B cell (primary cell): ENCODE data around the gene IARS1. TPM values are rescaled to one million over a fixed set of nuclear protein-coding genes. Genes with fewer than 3 reads are reported as not detected.

ENCODE experiments used
- ATAC-seq: fragments of 200-7000 bp; cut with Tn5 transposase; one replicate; pipeline ENCODE4 v1.10.0; 2021; ENCODE audit warnings: low read depth, mild to moderate bottlenecking, moderate number of reproducible peaks, moderate library complexity
- CTCF ChIA-PET: fragments of 350-600 bp; sonication (Branson Sonifier 250); formaldehyde crosslinking; loops from one replicate; lab custom pipeline; 2021; ENCODE audit warnings: antibody characterized with exemption, inconsistent platforms; lab: Charles Lee
- POLR2A ChIA-PET: fragments of 350-600 bp; sonication (Branson Sonifier 250); formaldehyde crosslinking; loops from one replicate; lab custom pipeline; 2021; ENCODE audit warnings: antibody characterized with exemption; lab: Charles Lee
- DNase-seq: peaks from one replicate; pipeline ENCODE4 v3.0.0; 2013
- H2AFZ ChIP-seq: 2 replicates; pipeline ENCODE4 v1.6.1; 2012; ENCODE audit warnings: mild to moderate bottlenecking, low read depth, low read length; ENCODE audit not compliant: insufficient read depth, poor library complexity, severe bottlenecking
- H3K27ac ChIP-seq, 2 donors: 1 replicate in 1 of 2; 2 replicates in 1 of 2; pipeline ENCODE4 v1.5.1; 2012 to 2013; ENCODE audit warnings: low read length in 2 of 2, mild to moderate bottlenecking in 2 of 2, moderate library complexity in 1 of 2
- H3K27me3 ChIP-seq, 4 experiments: fragments of 200-600 bp in 1 of 4; sonication (generic) in 1 of 4; replicated peaks in 1 of 4; 1 replicate in 2 of 4; 2 replicates in 2 of 4; pipeline versions ENCODE4 v1.6.1 to v1.7.0; 2013 to 2016; ENCODE audit warnings: low read length in 3 of 4, mild to moderate bottlenecking in 2 of 4, mixed read lengths in 1 of 4, moderate library complexity in 1 of 4; ENCODE audit not compliant: insufficient read depth in 4 of 4, control insufficient read depth in 3 of 4; ENCODE audit errors: control extremely low read depth in 1 of 4
- H3K36me3 ChIP-seq, 2 experiments: replicated peaks in 1 of 2; 1 replicate in 1 of 2; 2 replicates in 1 of 2; pipeline versions ENCODE4 v1.6.1 to v1.7.1; 2013; ENCODE audit warnings: low read length in 1 of 2; ENCODE audit not compliant: insufficient read depth in 2 of 2, control insufficient read depth in 1 of 2; ENCODE audit errors: control extremely low read depth in 1 of 2, extremely low read depth in 1 of 2
- H3K4me1 ChIP-seq, 2 donors: fragments of 200-600 bp in 1 of 2; sonication (generic) in 1 of 2; 1 replicate in 1 of 2; 2 replicates in 1 of 2; pipeline versions ENCODE4 v1.5.1 to v1.6.1; 2013 to 2017; ENCODE audit warnings: low read length in 2 of 2; ENCODE audit not compliant: control insufficient read depth in 2 of 2, insufficient read depth in 2 of 2
- H3K4me2 ChIP-seq: replicated peaks from 2 replicates; pipeline ENCODE3; 2012; ENCODE audit warnings: mild to moderate bottlenecking, low read depth, low read length; ENCODE audit not compliant: poor library complexity, severe bottlenecking
- H3K4me3 ChIP-seq, 5 experiments: fragments of 200-600 bp in 1 of 5; sonication (generic) in 1 of 5; 1 replicate in 3 of 5; 2 replicates in 2 of 5; pipeline versions ENCODE4 v1.5.1 to v1.7.0; 2011 to 2016; ENCODE audit warnings: low read length in 4 of 5, mild to moderate bottlenecking in 4 of 5, low read depth in 2 of 5, control low read depth in 1 of 5, moderate library complexity in 1 of 5; ENCODE audit not compliant: insufficient read depth in 1 of 5; ENCODE audit errors: control extremely low read depth in 1 of 5, extremely low read depth in 1 of 5
- H3K79me2 ChIP-seq: fragments of 200-600 bp; sonication (generic); one replicate; pipeline ENCODE4 v1.6.0; 2016; ENCODE audit warnings: low read length; ENCODE audit not compliant: control insufficient read depth, insufficient read depth
- H3K9ac ChIP-seq: fragments of 200-600 bp; sonication (generic); 2 replicates; pipeline ENCODE4 v1.6.1; 2017; ENCODE audit warnings: mild to moderate bottlenecking, low read length, moderate library complexity
- H3K9me3 ChIP-seq, 3 donors: one replicate each; pipeline versions ENCODE4 v1.6.1 to v1.7.1; 2013; ENCODE audit warnings: low read length in 2 of 3; ENCODE audit not compliant: control insufficient read depth in 2 of 3, insufficient read depth in 1 of 3; ENCODE audit errors: control extremely low read depth in 1 of 3
- H4K20me1 ChIP-seq: 2 replicates; pipeline ENCODE4 v1.6.0; 2012; ENCODE audit warnings: mild to moderate bottlenecking, low read length; ENCODE audit not compliant: insufficient read depth, control insufficient read depth, poor library complexity, severe bottlenecking
- H3K27ac Mint-ChIP-seq: one replicate; pipeline ENCODE4 v1.8.0; 2021; ENCODE audit warnings: mixed read lengths
- H3K27me3 Mint-ChIP-seq: one replicate; pipeline ENCODE4 v1.8.0; 2021; ENCODE audit warnings: mixed read lengths
- H3K4me1 Mint-ChIP-seq: one replicate; pipeline ENCODE4 v1.8.0; 2021; ENCODE audit warnings: mixed read lengths
- H3K4me3 Mint-ChIP-seq: one replicate; pipeline ENCODE4 v1.8.0; 2021; ENCODE audit warnings: mixed read lengths
- H3K9me3 Mint-ChIP-seq: one replicate; pipeline ENCODE4 v1.8.0; 2022; ENCODE audit warnings: mixed read lengths; ENCODE audit not compliant: insufficient read depth
- EZH2 ChIP-seq: IDR thresholded peaks from 2 replicates; pipeline ENCODE4 v1.6.1; 2012; ENCODE audit warnings: borderline replicate concordance, low read depth, mild to moderate bottlenecking, moderate library complexity, low read length; ENCODE audit not compliant: insufficient read depth, poor library complexity, severe bottlenecking
- WGBS: methylation state at CpG from one replicate; pipeline ENCODE4 v1.1.5; 2013; ENCODE audit warnings: missing lambda C conversion rate; ENCODE audit not compliant: insufficient coverage; 5-methylcytosine and 5-hydroxymethylcytosine counted together
- intact Hi-C: fragments of 100-400 bp; cut with micrococcal nuclease; formaldehyde crosslinking; loops from one replicate; pipeline ENCODE4 v1.10.0; 2022
- polyA plus RNA-seq: library from polyadenylated mRNA; depleted of rRNA; stranded (reverse); fragments of >200 nt; gene quantifications from 2 replicates; pipeline ENCODE4 v1.2.3, GENCODE V29; 2012
- total RNA-seq, 2 donors: library from RNA; stranded (reverse); fragments of 120-200 nt in 1 of 2; gene quantifications; 1 replicate in 1 of 2; 2 replicates in 1 of 2; pipeline versions ENCODE4 v1.2.3 to v1.2.4, GENCODE V29; 2013 to 2022
- TF ChIP-seq, protein P1 (sequence below): fragments of 200-600 bp; IDR thresholded peaks from one replicate; pipeline ENCODE4 v1.8.0; 2022; ENCODE audit warnings: antibody characterized with exemption, mild to moderate bottlenecking

The IARS1 gene
- total and polyA plus RNA-seq, 2 donors (not counting 1 experiment from before 2014, with no cell fraction given) = 31.6 to 82.8 TPM

DNA sequence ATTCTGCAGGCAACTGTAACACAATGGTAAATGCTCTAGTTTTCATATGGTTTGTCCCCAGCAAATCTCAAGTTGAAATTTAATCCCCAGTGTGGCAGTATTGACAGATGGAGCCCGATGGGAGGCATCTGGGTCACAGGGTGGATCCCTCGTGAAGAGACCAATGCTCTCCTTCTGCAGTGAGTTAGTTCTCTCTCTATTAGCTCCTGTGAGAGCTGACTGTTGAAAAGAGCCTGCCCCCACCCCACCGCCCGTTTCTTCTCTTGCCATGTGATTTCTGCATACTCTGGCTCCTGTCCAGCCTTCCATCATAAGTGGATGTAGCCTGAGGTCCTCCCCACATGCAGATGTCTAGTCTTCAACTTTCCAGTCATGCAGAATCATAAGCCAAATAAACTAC, 27.0 kb downstream of the IARS1 start:
- Mint-ChIP-seq H3K4me1 (no peaks in the 10 kb centered on the region), H3K4me3 (no peak overlapping the region), H3K9me3 (no peaks in the 10 kb centered on the region), H3K27ac (no peak overlapping the region), H3K27me3 (no peaks in the 10 kb centered on the region)
- H3K9ac ChIP-seq = no peak overlapping the region
- H3K4me1 ChIP-seq = no peaks in the 10 kb centered on the region
- intact Hi-C loops = no loop called here
- no peaks in the 10 kb centered on the region for H3K9me3 ChIP-seq
- CTCF ChIA-PET = no interaction called here
- TF ChIP-seq EZH2 = no peak
- TF ChIP-seq, protein P1, sequence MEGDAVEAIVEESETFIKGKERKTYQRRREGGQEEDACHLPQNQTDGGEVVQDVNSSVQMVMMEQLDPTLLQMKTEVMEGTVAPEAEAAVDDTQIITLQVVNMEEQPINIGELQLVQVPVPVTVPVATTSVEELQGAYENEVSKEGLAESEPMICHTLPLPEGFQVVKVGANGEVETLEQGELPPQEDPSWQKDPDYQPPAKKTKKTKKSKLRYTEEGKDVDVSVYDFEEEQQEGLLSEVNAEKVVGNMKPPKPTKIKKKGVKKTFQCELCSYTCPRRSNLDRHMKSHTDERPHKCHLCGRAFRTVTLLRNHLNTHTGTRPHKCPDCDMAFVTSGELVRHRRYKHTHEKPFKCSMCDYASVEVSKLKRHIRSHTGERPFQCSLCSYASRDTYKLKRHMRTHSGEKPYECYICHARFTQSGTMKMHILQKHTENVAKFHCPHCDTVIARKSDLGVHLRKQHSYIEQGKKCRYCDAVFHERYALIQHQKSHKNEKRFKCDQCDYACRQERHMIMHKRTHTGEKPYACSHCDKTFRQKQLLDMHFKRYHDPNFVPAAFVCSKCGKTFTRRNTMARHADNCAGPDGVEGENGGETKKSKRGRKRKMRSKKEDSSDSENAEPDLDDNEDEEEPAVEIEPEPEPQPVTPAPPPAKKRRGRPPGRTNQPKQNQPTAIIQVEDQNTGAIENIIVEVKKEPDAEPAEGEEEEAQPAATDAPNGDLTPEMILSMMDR = no peak
- H2AFZ ChIP-seq = no peak overlapping the region
- no peak for DNase-seq
- POLR2A ChIA-PET = no interaction called here
- ATAC-seq = no peak
- H3K36me3 ChIP-seq = peaks cover 14 to 96% of the 10 kb centered on the region in 2 experiments
- no peak overlapping the region for H3K27ac ChIP-seq
- 100% methylated on average over 4 of the region's 4 CpGs for WGBS
- no peak overlapping the region for H3K4me2 ChIP-seq
- H4K20me1 ChIP-seq = no peaks in the 10 kb centered on the region
- no peaks in the 10 kb centered on the region for H3K27me3 ChIP-seq
- no peak overlapping the region for H3K4me3 ChIP-seq
- H3K79me2 ChIP-seq = no peaks in the 10 kb centered on the region

GRCh38 chr9:92265154-92265553, 28.3 kb downstream of the IARS1 start:
- Mint-ChIP-seq H3K27me3 (no peaks in the 10 kb centered on the region), H3K27ac (no peak overlapping the region), H3K9me3 (no peaks in the 10 kb centered on the region), H3K4me3 (no peak overlapping the region), H3K4me1 (no peaks in the 10 kb centered on the region)
- Histone ChIP-seq H3K36me3 (peaks cover 9 to 93% of the 10 kb centered on the region in 2 experiments), H3K27ac (no peak overlapping the region), H3K9ac (no peak overlapping the region), H2AFZ (no peak overlapping the region), H3K4me2 (no peak overlapping the region), H3K79me2 (no peaks in the 10 kb centered on the region), H3K9me3 (no peaks in the 10 kb centered on the region), H3K4me1 (no peaks in the 10 kb centered on the region), H4K20me1 (no peaks in the 10 kb centered on the region), H3K4me3 (no peak overlapping the region), H3K27me3 (no peaks in the 10 kb centered on the region)
- ChIA-PET POLR2A (no interaction called here), CTCF (no interaction called here)
- TF ChIP-seq, protein P1 = no peak
- no peak for DNase-seq
- intact Hi-C loops = no loop called here
- WGBS = 100% methylated on average over 1 of the region's 3 CpGs
- ATAC-seq = no peak
